Ishikawa (cell line): ENCODE results near the gene MAGI1.

Source experiments
- CEBPB ChIP-seq: IDR thresholded peaks from 2 replicates; pipeline ENCODE4 v1.6.1; 2012
- CREB1 ChIP-seq: IDR thresholded peaks from 2 replicates; pipeline ENCODE4 v1.6.1; 2012; ENCODE audit warnings: low read depth
- EGR1 ChIP-seq: IDR thresholded peaks from 2 replicates; pipeline ENCODE4 v1.6.1; 2012
- EP300 ChIP-seq: IDR thresholded peaks from 2 replicates; pipeline ENCODE4 v1.6.1; 2012; ENCODE audit warnings: borderline replicate concordance
- FOXM1 ChIP-seq: IDR thresholded peaks from 2 replicates; pipeline ENCODE4 v1.6.1; 2012; ENCODE audit warnings: low read depth, borderline replicate concordance
- MAX ChIP-seq: IDR thresholded peaks from 2 replicates; pipeline ENCODE4 v1.6.1; 2012
- NFIC ChIP-seq: IDR thresholded peaks from 2 replicates; pipeline ENCODE4 v1.6.1; 2012
- RAD21 ChIP-seq: IDR thresholded peaks from 2 replicates; pipeline ENCODE4 v1.6.1; 2012; ENCODE audit warnings: low read depth
- REST ChIP-seq: IDR thresholded peaks from 2 replicates; pipeline ENCODE4 v1.6.1; 2012; ENCODE audit warnings: low read depth, mild to moderate bottlenecking
- TAF1 ChIP-seq: IDR thresholded peaks from 2 replicates; pipeline ENCODE4 v1.6.1; 2012; ENCODE audit warnings: low read depth, mild to moderate bottlenecking
- TCF12 ChIP-seq: IDR thresholded peaks from 2 replicates; pipeline ENCODE4 v1.6.1; 2012; ENCODE audit warnings: low read depth
- TEAD4 ChIP-seq: IDR thresholded peaks from 2 replicates; pipeline ENCODE4 v1.6.1; 2012
- USF1 ChIP-seq: IDR thresholded peaks from 2 replicates; pipeline ENCODE4 v1.6.1; 2012
- YY1 ChIP-seq: IDR thresholded peaks from 2 replicates; pipeline ENCODE4 v1.6.1; 2012; ENCODE audit warnings: low read depth
- ZBTB7A ChIP-seq: IDR thresholded peaks from 2 replicates; pipeline ENCODE4 v1.6.1; 2012; ENCODE audit warnings: low read depth

The MAGI1 gene

GRCh38 chr3:65343026-65343425 lies 695.7 kb downstream of the MAGI1 start:
- TF ChIP-seq EP300 (no peak), TEAD4 (no peak), TCF12 (no peak), CEBPB (no peak), TAF1 (no peak), YY1 (no peak), MAX (no peak), USF1 (no peak), ZBTB7A (no peak), REST (no peak), FOXM1 (no peak), EGR1 (no peak), RAD21 (no peak), NFIC (no peak), CREB1 (no peak)

- no peak for TF ChIP-seq EGR1
- TF ChIP-seq FOXM1: no peak
- peak; percentile 69 for TF ChIP-seq RAD21
Measured at GRCh38 chr3:65342084-65342683, 696.5 kb downstream of the MAGI1 start.

GRCh38 chr3:65339192-65339740 lies 699.5 kb downstream of the MAGI1 start:
- no peak for TF ChIP-seq TEAD4
- TF ChIP-seq FOXM1: no peak
- TF ChIP-seq ZBTB7A: no peak
- no peak for TF ChIP-seq MAX
- TF ChIP-seq EP300: no peak
- TF ChIP-seq TAF1: no peak
- TF ChIP-seq NFIC: no peak
- TF ChIP-seq RAD21: no peak
- TF ChIP-seq CEBPB: no peak
- no peak for TF ChIP-seq REST
- TF ChIP-seq CREB1: no peak
- no peak for TF ChIP-seq USF1
- no peak for TF ChIP-seq EGR1
- TF ChIP-seq YY1: no peak
- TF ChIP-seq TCF12: no peak

GRCh38 chr3:65338571-65338970 lies 700.1 kb downstream of the MAGI1 start:
- TF ChIP-seq YY1: no peak
- TF ChIP-seq ZBTB7A: no peak
- TF ChIP-seq TCF12: no peak
- no peak for TF ChIP-seq TAF1
- no peak for TF ChIP-seq FOXM1
- no peak for TF ChIP-seq NFIC
- TF ChIP-seq MAX: no peak
- no peak for TF ChIP-seq CEBPB
- no peak for TF ChIP-seq USF1

GRCh38 chr3:65335587-65335986 lies 703.1 kb downstream of the MAGI1 start:
- TF ChIP-seq CREB1 (no peak), CEBPB (no peak), USF1 (no peak), EGR1 (no peak), TCF12 (no peak), TEAD4 (no peak)
